GM20000 (cell line): ENCODE data around the gene KLK6.

Source experiments
- DNase-seq: peaks from one replicate; pipeline ENCODE4 v3.0.0; 2012; ENCODE audit warnings: low spot score
- TF ChIP-seq, protein P1 (sequence below): IDR thresholded peaks from 2 replicates; pipeline ENCODE4 v1.5.1; 2012; ENCODE audit warnings: mild to moderate bottlenecking, control low read depth; ENCODE audit errors: extremely low read depth, missing control alignments

Gene KLK6

DNA sequence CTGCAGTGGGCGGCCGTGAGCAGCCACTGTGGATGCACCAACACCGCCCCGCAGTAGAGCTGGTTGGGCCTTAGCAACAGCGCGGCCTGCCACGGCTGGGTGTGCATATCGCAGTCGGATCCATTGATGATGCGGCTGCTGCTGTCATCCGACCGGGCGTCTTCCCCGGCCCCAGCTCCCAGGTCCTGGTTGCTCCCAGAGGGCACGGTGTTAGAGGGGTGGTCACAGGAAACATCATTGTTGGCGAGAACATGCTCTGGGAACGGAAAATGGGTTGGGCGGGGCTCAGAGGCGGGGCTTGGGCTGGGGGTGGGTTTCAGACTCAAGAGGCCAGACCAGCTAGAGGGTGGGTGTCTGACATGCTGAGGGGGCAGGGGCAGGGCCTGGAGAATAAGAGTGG, 19.5 kb downstream of the KLK6 start:
- no peak for DNase-seq
- TF ChIP-seq, protein P1, sequence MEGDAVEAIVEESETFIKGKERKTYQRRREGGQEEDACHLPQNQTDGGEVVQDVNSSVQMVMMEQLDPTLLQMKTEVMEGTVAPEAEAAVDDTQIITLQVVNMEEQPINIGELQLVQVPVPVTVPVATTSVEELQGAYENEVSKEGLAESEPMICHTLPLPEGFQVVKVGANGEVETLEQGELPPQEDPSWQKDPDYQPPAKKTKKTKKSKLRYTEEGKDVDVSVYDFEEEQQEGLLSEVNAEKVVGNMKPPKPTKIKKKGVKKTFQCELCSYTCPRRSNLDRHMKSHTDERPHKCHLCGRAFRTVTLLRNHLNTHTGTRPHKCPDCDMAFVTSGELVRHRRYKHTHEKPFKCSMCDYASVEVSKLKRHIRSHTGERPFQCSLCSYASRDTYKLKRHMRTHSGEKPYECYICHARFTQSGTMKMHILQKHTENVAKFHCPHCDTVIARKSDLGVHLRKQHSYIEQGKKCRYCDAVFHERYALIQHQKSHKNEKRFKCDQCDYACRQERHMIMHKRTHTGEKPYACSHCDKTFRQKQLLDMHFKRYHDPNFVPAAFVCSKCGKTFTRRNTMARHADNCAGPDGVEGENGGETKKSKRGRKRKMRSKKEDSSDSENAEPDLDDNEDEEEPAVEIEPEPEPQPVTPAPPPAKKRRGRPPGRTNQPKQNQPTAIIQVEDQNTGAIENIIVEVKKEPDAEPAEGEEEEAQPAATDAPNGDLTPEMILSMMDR = no peak

DNA sequence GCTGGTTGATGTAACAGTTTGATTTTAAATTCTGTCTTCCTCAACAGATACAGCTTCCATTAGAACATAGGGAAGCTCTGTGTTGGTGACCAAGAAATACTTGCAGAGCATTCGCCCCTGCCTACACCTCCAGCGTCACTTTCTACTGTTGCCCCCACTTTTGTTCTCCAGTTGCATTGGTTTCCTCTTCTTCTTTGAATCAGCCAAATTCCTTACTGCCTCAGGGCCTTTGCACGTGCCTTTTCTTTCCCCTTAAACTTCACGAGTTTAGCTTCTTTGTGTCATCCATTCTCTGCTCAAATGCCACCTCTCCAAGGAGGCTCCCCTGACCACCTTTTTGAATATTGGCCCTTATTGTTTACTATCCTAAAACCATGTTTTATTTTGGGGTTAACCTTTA, 22.3 kb downstream of the KLK6 start:
- TF ChIP-seq, protein P1 = no peak

DNA sequence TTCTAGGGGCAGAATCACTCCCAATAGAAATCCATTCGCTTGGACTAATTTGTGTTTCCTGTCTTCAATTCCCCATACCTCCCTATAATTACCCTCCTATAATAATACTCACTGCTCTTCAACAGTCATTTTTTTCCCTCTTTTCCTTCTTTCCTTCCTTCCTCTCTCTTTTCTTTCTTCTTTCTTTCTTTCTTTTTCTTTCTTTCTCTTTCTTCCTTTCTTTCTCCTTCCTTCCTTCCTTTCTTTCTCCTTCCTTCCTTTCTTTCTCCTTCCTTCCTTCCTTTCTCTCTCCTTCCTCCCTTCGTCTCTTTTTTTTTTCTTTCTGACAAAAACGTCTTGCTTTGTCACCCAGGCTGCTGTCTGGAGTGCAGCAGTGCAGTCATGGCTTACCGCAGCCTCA, 24.6 kb downstream of the KLK6 start:
- TF ChIP-seq, protein P1 = no peak
- DNase-seq = no peak

More for the DNA sequence above, 22.3 kb downstream of the KLK6 start:
- DNase-seq = no peak

DNA sequence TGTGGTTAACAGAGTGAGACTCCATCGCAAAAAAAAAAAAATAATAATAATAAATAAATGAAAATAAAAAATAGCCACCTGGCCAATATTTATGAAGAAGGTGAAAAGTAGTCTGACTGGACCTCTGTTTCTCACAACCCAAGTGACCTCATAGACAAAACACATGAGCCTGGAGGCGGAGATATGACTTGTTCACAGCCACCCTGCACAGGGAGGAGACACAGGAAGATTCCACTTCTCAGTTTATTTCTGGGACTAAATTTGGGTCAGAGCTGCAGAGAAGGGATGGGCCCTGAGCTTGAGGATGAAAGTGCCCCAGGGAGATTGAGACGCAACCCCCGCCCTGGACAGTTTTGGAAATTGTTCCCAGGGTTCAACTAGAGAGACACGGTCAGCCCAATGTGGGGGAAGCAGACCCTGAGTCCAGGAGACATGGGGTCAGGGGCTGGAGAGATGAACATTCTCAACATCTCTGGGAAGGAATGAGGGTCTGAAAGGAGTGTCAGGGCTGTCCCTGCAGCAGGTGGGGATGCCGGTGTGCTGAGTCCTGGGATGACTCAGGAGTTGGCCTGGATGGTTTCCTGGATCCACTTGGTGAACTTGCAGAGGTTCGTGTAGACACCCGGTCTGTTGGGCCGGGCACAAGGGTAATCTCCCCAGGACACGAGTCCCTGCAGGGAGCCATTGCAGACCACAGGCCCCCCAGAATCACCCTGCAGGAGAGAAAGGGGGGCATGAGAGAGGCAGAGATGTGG, 26.1 kb downstream of the KLK6 start:
- no peak for DNase-seq
- TF ChIP-seq, protein P1 = no peak

DNA sequence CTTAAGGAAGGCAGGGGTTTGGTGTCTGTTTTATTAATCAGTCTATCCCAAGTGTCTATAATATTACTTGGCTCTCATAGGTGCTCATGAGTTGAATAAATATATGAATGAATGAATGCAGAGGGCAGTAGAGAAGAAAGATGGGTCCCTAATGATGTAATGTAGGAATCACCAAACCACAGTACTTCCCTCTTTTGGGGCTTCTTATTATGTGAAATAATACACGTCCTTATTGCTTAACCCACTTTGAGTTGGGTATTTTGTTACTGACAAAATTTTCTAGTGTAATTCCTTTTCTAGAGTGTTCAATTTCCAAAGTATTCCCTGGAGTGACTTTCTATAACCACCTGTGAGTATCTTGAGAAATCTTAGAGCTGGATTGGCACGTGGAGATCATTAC, 29.8 kb downstream of the KLK6 start:
- TF ChIP-seq, protein P1 = no peak
- DNase-seq = no peak

DNA sequence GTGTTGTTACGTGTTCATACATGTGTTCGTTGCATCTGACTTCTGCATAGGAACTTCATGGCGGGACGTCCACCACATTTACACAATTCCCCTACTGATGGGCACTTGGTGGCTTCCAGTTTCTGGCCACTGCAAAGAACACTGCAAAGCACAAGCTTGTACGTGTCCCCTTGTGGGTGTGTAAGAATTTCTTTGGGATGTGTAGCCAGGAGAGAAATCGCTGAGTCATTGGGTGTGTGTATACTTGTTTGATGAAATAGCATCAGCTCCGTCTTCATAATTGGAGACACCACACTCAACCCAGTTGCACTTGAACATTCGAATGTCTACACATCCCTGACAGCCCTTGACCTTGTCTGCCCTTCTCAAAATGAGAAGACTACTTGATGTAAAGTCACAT, 35.8 kb downstream of the KLK6 start:
- TF ChIP-seq, protein P1 = no peak
- DNase-seq = no peak

DNA sequence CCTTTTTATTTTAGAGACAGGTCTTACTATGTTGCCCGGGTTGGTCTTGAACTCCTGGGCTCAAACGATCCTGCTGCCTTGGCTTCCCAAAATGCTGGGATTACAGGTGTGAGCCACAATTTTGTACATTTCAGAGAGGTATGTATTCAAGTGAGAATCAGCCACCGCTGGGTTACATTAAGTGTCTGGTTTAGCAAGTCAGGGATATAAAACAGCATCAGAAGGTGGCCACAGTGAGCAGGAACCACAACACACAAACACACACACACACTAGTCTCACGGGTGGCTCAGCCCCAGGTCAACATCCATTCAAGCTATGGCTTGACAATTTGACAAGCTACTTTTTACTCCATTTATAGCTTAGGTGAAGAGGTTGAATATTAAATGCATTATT, 36.7 kb downstream of the KLK6 start:
- no peak for DNase-seq
- TF ChIP-seq, protein P1 = no peak
